Testis (tissue), 3 donors: ENCODE results near the gene F2. TPM values are rescaled to one million over a fixed set of nuclear protein-coding genes. Genes with fewer than 3 reads are reported as not detected.

Experiments
- DNase-seq: peaks from one replicate; pipeline ENCODE4 v3.0.0-alpha.2; 2019
- H3K27ac ChIP-seq, 2 donors: fragments of 200-600 bp; sonication (generic); one replicate each; pipeline ENCODE4 v1.5.1; 2019
- H3K27me3 ChIP-seq: fragments of 200-600 bp; sonication (generic); one replicate; pipeline ENCODE4 v1.5.1; 2019
- H3K36me3 ChIP-seq: fragments of 200-600 bp; sonication (generic); one replicate; pipeline ENCODE4 v1.5.1; 2017; ENCODE audit warnings: low read depth; ENCODE audit errors: missing control alignments
- H3K4me1 ChIP-seq: fragments of 200-600 bp; sonication (generic); one replicate; pipeline ENCODE4 v1.5.1; 2019
- H3K4me3 ChIP-seq, 2 donors: fragments of 200-600 bp; sonication (generic); one replicate each; pipeline ENCODE4 v1.5.1; 2017 to 2019
- H3K9me3 ChIP-seq: fragments of 200-600 bp; sonication (generic); one replicate; pipeline ENCODE4 v1.5.1; 2017
- POLR2A ChIP-seq: fragments of 450-650 bp; IDR thresholded peaks from one replicate; pipeline ENCODE4 v1.6.1; 2017; ENCODE audit warnings: antibody characterized with exemption, mild to moderate bottlenecking, moderate library complexity
- WGBS, 2 donors: methylation state at CpG; one replicate each; pipeline ENCODE4 v1.1.5; 2018; 5-methylcytosine and 5-hydroxymethylcytosine counted together
- intact Hi-C: fragments of 100-400 bp; cut with DNase I; formaldehyde crosslinking; loops from one replicate; pipeline ENCODE4 v1.15.1; 2023; ENCODE audit warnings: low total_unique reads
- polyA plus RNA-seq: library from polyadenylated mRNA; stranded (reverse); fragments of 350-450 nt; fragmentation: Illumina TruSeq; extraction: RNeasy Lipid Tissue Mini Kit (QIAGEN cat#74804); gene quantifications from one replicate; pipeline ENCODE4 v1.2.3, GENCODE V29; 2014; ENCODE audit warnings: low read depth, low replicate concordance; ENCODE audit not compliant: insufficient read depth
- total RNA-seq, 2 donors: library from RNA; depleted of rRNA; stranded (reverse); fragments of >200 nt; gene quantifications; one replicate each; pipeline ENCODE4 v1.2.3, GENCODE V29; 2016
- TF ChIP-seq, protein P1 (sequence below), 3 experiments: fragments of 450-650 bp in 2 of 3; fragments of 200-600 bp in 1 of 3; sonication (generic) in 1 of 3; IDR thresholded peaks; one replicate each; pipeline ENCODE4 v1.5.1; 2016 to 2019; ENCODE audit warnings: antibody characterized with exemption in 3 of 3, mild to moderate bottlenecking in 2 of 3, moderate library complexity in 1 of 3

Gene F2
- total and polyA plus RNA-seq, 3 donors from 2014 or later = 0.47 to 3.6 (median 2.4) TPM

DNA sequence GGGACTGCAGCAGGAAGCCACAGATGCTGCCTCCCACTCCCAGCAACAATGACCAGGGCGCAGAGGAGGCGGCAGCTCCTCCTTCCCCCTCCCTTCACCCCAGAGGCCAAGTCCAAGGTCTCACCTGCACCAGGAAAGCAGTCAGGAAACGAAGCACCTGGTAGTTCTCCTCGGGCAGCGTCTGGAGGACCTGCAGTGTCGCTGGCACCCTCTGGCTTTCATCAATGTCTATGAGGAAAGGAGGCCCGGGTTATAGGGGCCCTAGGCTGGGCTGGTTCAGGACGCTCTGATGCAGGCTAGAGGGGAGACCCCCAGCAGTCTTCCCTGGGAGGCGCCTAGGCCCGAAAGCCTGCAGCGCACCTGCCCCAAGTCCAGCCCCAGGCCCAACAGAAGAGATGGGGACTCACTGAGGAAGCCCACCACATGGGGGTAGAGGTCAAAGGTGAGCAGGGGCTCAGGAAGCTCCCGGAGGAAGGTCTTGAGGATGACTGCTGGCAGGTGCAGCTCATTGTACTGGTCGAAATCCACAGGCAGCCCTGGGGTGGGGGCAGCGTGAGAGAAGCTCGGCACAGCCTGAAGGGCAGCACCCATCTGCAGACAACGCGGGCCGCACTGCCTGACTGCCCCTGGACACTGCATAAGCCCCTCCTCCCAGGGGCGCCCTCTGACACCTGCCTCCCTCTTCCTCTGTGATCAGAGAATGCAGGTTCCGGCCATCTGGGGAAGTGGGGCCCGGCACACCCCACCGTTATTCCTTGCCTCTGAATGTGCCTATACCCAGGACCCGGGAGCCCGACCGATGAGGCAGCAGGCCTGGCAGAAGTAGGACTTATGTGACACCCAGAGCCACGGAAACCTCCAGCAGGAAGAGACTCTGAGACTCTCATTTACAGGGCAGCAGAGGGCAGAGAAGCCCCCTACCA is 39.5 kb upstream of the F2 start:
- Histone ChIP-seq H3K4me1 (peaks cover 14% of the 10 kb centered on the region), H3K36me3 (no peaks in the 10 kb centered on the region)
- intact Hi-C loops = no loop called here

GRCh38 chr11:46680164-46680760 is 38.8 kb upstream of the F2 start:
- intact Hi-C loops = no loop called here
- no peak for TF ChIP-seq POLR2A
- TF ChIP-seq, protein P1, sequence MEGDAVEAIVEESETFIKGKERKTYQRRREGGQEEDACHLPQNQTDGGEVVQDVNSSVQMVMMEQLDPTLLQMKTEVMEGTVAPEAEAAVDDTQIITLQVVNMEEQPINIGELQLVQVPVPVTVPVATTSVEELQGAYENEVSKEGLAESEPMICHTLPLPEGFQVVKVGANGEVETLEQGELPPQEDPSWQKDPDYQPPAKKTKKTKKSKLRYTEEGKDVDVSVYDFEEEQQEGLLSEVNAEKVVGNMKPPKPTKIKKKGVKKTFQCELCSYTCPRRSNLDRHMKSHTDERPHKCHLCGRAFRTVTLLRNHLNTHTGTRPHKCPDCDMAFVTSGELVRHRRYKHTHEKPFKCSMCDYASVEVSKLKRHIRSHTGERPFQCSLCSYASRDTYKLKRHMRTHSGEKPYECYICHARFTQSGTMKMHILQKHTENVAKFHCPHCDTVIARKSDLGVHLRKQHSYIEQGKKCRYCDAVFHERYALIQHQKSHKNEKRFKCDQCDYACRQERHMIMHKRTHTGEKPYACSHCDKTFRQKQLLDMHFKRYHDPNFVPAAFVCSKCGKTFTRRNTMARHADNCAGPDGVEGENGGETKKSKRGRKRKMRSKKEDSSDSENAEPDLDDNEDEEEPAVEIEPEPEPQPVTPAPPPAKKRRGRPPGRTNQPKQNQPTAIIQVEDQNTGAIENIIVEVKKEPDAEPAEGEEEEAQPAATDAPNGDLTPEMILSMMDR (IDR thresholded peaks at IDR 0.05) = no peak
- WGBS, 2 donors = 86 to 91% methylated on average over 12 to 21 of the region's 21 CpGs
- Histone ChIP-seq H3K27me3 (no peaks in the 10 kb centered on the region), H3K27ac (no peak overlapping the region), H3K36me3 (no peaks in the 10 kb centered on the region), H3K4me1 (peaks cover 7% of the 10 kb centered on the region), H3K4me3 (no peak overlapping the region), H3K9me3 (no peaks in the 10 kb centered on the region)
- no peak for DNase-seq

More for the DNA sequence above, 39.5 kb upstream of the F2 start:
- Histone ChIP-seq H3K27me3 (no peaks in the 10 kb centered on the region), H3K4me3 (no peak overlapping the region), H3K27ac (no peak overlapping the region), H3K9me3 (no peaks in the 10 kb centered on the region)
- 88 to 90% methylated on average over 24 to 26 of the region's 26 CpGs for WGBS, 2 donors
- no peak for TF ChIP-seq POLR2A
- TF ChIP-seq, protein P1 (IDR thresholded peaks at IDR 0.05) = no peak
- no peak for DNase-seq

GRCh38 chr11:46680815-46681214 is 38.2 kb upstream of the F2 start:
- H3K36me3 ChIP-seq = no peaks in the 10 kb centered on the region
- intact Hi-C loops = no loop called here
- DNase-seq = no peak
- WGBS, 2 donors = 86 to 92% methylated on average over 9 to 22 of the region's 22 CpGs
- peaks cover 1% of the 10 kb centered on the region for H3K4me1 ChIP-seq
- TF ChIP-seq, protein P1 (IDR thresholded peaks at IDR 0.05) = no peak
- no peak for TF ChIP-seq POLR2A
- H3K27ac ChIP-seq = no peak overlapping the region
- H3K27me3 ChIP-seq = no peaks in the 10 kb centered on the region
- H3K9me3 ChIP-seq = no peaks in the 10 kb centered on the region
- H3K4me3 ChIP-seq = no peak overlapping the region

GRCh38 chr11:46681814-46682213 is 37.2 kb upstream of the F2 start:
- Histone ChIP-seq H3K4me3 (no peak overlapping the region), H3K27me3 (no peaks in the 10 kb centered on the region), H3K27ac (no peak overlapping the region), H3K9me3 (no peaks in the 10 kb centered on the region), H3K4me1 (no peaks in the 10 kb centered on the region), H3K36me3 (no peaks in the 10 kb centered on the region)
- intact Hi-C loops = no loop called here
- TF ChIP-seq, protein P1 (IDR thresholded peaks at IDR 0.05) = no peak
- TF ChIP-seq POLR2A = no peak
- DNase-seq = no peak
- 96 to 97% methylated on average over 11 of the region's 11 CpGs for WGBS, 2 donors
